KG1 (cell line): ENCODE measurements around the gene MACROD2.

Experiments
- DNase-seq: peaks from one replicate; lab custom pipeline; 2025; lab: John Stamatoyannopoulos, UW

MACROD2 gene

GRCh38 chr20:14470231-14470899 lies 475.0 kb downstream of the MACROD2 start:
- DNase-seq = no peak

DNA sequence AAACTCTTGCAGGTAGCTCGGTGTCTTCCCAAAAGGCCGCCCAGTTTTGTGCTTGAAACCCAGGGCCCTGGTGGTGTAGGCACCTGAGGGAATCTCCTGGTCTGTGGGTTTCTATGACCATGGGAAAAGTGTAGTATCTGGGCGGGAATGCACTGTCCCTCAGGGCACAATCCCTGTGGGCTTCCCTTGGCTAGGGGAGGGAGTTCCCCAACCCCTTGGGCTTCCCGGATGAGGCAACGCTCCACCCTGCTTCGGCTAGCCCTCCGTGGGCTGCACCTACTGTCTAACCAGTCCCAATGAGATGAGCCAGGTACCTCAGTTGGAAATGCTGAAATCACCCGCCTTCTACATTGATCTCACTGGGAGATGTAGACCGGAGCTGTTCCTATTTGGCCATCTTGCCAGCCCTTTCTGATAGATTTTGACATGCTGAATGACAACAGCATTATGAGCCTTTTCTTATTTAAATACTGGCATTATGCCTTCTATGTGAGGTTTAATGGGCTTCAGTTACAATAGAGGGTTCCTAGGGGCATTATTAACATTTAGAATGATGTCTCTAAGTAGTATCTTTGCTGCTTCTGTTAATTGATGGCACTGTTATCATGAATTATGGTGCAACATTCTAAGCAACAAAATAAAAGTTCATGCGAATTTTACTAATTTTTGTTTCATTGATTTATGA lies 475.8 kb downstream of the MACROD2 start:
- no peak for DNase-seq

DNA sequence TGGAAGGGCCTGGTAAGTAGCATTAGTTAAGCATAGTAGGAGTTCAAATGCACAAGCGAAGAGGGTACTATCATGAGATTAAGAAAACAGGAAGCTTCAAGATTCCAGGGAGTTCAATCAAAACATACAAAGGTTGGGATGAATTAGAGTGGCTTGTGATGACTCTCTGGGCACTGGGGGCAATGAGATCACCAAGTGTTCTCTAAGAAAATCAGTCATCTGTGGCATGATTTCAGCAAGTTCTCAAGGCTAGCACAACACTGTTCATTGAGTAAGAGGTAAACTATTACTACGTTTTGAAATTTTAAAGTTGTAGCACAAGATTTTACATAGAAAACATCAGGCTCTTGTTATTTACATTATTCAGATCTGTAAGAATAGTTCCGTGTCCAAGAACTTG lies 481.8 kb downstream of the MACROD2 start:
- DNase-seq = no peak

- DNase-seq = no peak
Measured at GRCh38 chr20:14478126-14478525, 482.8 kb downstream of the MACROD2 start.

DNA sequence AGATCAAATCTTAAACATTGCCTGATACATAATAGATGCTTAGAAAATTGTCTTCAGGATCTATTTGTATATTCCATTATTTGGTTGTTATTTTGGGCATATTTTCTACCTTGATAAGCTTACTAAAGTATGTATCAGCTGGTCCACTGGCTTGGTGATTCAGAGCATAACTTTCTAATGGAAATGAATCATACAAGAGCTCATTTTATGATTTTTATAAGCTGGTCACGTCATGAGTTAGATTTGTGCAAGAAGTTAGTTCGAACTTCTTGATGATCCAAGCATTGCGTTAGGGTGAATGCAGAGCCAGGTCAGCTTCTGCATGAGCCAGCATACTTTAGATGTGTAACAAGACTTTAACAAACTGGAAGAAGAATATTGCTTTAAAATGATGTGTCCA lies 486.5 kb downstream of the MACROD2 start:
- no peak for DNase-seq

DNA sequence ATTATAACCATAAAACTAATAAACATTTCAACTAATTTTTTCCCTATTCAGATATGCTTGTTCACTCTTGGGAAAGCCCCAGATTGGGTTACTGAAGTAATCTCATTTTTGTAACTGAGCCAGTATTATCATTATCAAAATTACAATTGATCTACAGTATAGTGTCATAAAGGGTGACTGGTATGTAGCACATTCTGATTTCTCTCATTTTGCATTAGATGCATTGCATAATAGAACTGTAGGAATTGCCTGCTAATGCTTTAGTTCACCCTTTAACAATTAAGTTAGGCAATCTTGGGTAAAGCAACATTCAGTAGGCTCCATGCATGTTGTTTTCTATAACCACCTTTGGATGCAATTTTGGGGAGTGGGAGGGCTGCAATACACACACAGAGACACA lies 492.9 kb downstream of the MACROD2 start:
- DNase-seq = no peak

GRCh38 chr20:14488756-14489479 lies 493.6 kb downstream of the MACROD2 start:
- no peak for DNase-seq

DNA sequence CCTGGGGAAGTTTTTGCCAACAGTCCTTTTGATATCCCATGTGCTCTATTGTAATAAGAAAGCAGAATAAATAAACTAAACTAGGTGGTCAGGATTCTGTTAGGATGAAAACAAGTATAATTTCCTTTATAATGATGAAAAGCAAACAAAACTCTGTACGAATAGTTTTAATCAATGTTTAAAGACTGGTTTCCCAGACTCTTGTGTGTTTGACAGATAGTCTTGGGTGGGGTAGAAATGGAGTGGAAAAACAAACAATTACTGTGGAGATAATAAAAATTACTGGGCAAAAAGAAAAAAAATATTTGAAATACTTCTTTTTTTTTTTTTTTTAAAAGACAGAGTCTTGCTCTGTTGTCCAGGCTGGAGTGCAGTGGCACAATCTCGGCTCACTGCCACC lies 494.2 kb downstream of the MACROD2 start:
- DNase-seq = no peak

GRCh38 chr20:14491436-14491835 lies 496.1 kb downstream of the MACROD2 start:
- no peak for DNase-seq

GRCh38 chr20:14493408-14493807 lies 498.1 kb downstream of the MACROD2 start:
- DNase-seq = no peak

GRCh38 chr20:14494355-14494754 lies 499.0 kb downstream of the MACROD2 start:
- no peak for DNase-seq

GRCh38 chr20:14495066-14495465 lies 499.8 kb downstream of the MACROD2 start:
- no peak for DNase-seq

GRCh38 chr20:14497004-14497403 lies 501.7 kb downstream of the MACROD2 start:
- DNase-seq = no peak

DNA sequence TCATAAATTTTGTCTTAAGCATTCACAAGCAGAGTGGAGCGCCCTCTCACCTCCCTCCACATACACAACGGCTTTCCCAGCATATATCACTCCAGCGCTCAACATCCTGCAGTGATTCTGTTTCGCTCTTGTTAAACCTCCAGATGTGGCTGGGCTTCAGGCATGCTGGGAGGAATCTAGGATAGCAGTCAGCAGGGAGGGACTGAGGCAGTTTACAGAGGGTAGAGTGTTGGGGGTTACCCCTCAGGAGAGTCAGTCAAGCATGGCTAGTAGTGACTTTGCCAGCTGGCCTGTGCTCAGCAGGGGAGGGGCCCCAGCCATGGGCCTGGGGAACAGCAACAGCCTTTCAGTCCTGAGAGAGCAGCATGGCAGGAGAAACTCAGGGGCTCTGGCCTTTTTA lies 503.5 kb downstream of the MACROD2 start:
- DNase-seq = no peak

DNA sequence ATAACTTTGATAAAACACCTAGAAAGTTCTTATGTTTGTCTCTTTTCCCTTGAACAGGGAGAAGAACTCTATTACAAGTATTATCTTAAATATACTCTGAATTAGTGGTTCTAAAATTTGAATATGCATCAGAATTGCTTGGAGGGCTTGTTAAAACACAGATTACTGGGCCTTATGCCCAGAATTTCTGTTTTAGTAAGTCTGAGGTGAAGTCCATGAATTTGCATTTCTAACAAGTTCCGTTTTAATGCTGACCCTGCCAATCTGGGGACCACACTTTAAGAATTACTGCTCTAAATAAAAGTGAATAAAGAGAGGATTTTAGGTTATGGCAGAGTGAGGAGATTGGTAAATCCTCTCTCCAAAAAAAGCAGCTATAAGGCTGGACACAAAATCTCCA lies 510.2 kb downstream of the MACROD2 start:
- DNase-seq = no peak

DNA sequence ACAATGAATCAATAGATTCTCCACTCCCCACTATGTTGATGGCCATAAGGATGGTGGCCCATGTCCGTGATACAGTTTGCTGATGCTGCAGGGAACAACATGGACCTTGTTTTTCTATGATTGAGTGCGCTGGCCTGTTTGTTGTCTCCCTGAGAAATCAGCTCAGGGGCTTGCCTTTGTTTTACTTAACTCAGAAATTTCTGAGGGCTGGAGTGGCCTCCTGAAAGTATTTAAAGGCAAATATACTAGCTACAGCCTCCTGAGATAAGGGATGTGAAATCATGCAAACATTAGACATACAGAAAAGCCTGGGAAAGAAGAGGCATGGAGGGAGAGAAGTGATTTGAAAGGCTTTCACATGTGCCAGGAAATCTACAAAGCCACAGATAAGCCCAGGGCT lies 512.4 kb downstream of the MACROD2 start:
- DNase-seq = no peak

DNA sequence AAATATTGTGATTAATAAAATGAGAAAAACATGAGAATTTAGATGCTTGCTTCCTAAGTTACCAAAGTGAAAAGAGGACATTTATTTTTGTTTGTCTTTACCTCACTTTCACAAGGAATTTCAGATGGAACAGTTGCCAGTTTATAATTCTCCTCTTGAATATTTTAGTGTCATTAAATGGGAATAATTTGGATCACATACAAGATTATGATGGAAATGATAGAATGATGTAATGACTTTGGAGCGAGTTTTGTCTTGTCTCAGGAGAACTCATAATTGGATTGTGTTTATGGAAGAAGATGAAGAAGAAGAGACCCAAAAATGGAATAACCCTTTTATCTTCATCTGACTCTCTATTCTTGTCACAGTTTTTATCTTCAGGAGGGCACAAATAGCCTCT lies 515.0 kb downstream of the MACROD2 start:
- no peak for DNase-seq

- no peak for DNase-seq
Measured at GRCh38 chr20:14512839-14513238, 517.5 kb downstream of the MACROD2 start.

DNA sequence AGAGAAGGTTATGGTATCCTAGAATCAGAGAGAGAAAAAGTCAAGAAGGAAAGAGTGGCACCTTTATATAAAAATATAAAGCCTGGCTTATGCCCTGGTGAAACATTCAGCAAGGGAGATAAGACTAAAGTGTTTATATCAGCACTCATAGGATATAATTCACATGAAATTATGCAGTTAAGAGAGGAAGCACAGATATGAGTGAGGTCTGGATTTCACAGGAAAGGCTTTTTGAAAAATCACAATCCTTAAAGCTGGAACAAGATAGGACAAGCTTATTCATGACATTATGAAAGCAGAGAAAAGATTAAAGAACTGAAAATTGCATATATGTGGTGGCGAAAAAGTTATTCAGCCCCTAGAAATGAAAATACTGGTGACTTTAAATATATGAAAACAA lies 523.3 kb downstream of the MACROD2 start:
- DNase-seq = no peak

GRCh38 chr20:14521016-14521415 lies 525.7 kb downstream of the MACROD2 start:
- DNase-seq = no peak

DNA sequence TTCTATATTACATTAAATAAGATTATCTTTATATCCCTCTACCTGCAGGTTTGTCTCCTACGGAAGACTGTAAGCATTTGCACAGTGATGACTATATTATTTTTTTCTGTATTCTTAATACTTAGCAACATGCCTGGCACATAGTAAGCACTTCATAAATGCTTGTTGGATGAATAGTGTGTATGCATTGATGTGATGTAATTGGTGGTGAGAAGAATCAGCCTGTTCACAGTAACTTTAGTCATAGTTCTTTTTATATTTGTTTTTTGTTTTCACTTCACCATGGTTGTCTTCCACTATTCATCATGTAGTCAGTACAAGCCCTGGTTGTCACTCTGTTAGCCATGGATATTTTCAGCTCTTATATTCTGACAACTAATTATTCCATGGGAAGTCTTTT lies 526.1 kb downstream of the MACROD2 start:
- DNase-seq = no peak

- no peak for DNase-seq
Measured at GRCh38 chr20:14522595-14522994, 527.3 kb downstream of the MACROD2 start.

GRCh38 chr20:14523090-14523489 lies 527.8 kb downstream of the MACROD2 start:
- no peak for DNase-seq
